SK-N-DZ (cell line): ENCODE results near the gene CIRBP.

Experiments
- DNase-seq: peaks from one replicate; pipeline ENCODE4 v3.0.0-alpha.2; 2015; ENCODE audit warnings: low spot score

CIRBP gene

DNA sequence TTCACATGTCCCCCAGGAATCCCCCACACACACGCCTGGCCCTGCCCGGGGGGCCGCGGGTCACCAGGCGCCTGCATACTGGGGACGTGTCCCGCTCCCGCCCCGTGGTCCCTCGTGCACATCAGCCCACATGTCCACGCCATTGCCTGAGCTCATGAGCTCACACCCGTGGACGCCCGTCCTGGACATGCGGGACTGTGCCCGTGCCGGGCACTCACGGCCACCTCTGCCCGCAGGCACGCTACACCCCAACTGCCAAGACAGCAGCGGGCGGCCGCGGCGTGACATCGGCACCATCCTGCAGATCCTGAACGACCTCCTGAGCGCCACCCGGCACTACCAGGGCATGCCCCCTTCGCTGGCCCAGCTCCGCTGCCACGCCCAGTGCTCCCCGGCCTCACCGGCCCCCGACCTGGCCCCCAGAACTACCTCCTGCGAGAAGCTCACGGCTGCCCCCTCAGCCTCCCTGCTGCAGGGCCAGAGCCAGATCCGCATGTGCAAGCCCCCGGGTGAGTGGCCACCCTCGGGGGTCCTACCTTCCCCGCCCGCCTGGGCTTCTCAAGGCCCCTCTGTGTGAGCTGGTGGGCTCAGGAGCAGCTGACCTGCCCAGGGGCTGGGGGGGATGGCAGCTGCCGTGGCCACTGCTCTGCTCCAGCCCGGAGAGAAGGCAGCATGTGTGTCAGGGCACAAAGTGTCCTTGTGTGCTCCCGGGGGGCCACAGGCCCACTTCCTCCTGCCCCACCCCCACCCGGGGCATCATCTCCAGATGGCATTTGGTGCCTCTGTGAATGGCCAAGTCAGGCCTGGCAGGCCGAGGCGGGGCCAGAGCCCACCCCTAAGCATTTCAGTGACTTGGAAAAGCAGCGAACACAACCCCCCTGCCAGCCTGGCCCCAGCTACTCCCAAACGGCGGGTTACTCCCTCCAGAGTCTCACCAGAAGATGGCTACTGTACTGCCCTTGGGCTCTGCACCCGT is 13.7 kb upstream of the CIRBP start:
- DNase-seq: no peak

DNA sequence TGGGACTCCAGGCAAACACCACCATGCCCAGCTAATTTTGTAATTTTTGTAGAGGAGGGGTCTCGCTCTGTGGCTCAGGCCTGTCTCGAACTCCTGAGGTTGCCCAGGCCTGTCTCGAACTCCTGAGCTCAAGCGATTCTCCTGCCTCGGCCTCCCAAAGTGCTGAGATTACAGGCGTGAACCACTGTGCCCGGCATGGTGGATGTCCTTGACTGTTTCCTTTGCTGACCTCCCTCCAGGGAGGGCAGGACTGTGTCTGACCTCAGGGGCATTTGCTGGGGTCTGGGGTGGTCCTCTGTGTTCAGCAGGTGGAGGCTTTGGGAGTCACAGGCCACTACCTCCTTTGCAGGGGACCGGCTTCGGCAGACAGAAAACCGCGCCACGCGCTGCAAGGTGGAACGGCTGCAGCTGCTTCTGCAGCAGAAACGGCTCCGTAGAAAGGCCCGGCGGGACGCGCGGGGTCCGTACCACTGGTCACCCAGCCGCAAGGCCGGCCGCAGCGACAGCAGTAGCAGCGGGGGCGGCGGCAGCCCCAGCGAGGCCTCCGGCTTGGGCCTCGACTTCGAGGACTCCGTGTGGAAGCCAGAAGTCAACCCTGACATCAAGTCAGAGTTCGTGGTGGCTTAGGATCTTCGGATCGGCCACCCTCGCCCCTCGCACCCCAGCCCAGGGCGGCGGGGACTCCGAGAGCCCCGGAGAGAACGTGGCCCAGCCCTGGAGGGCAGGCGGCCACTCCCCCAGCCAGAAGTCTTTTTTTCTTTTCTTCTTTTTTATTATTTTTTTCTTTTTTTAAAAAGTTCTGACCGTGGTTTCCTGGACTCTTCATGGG is 12.3 kb upstream of the CIRBP start:
- DNase-seq: no peak

DNA sequence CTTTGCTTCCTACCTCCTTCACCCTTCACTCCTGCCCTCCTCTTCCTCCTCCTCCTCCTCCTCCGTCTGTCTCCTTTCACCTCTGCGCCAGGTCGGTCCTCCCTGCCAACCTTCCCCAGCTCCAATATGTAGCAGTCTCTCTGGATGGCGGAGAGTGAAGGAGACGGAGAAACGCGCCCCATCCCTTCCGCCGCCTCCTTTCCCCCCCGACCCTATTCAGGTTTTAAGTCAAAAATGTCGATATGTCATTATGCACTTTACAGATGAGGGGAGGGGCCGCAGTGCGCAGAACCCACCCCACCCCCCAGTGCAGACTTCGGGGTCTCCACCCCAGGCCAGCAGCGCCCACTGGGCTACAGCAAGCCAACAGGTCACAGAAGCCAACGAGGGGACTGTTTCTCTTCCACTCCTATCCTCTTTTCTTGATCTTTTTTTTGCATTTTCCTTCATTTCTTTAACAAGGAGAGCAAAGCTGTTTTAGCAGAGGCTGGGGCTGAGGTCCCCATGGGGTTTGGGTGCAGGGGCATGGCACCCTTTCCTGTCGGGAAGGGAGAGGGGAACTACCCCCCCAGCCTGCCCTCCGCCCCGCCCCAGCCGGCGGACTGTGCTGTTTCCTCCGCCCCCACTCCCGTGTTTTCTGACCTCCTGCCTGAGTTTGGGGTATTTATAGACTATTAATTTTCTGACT is 11.5 kb upstream of the CIRBP start:
- DNase-seq: no peak

- no peak for DNase-seq
These were observed 11.0 kb upstream of the CIRBP start for GRCh38 chr19:1258163-1258492.

DNA sequence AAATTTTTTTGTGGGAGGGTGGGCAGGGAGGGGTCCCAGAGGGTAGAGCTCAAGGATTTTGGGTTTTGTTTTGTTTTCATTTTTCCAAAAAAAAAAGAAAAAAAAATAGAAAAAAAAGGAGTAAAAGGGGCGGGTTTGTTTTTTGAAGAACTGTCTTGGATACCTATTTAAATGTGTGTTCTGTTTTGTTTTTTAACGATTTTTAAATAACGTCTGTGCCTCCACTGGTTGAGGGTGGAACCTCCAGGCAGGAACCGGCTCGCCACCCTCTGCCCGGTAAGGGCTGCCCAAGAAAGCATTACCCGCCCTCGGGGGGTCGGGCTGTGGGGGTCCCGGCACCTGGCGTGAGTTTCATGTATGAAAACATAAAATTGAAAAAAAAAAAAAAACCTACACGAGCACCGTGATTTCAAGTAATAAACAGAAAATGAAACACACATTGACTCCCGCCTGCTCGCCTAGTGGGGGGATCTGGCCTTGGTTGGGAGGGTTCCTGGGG is 10.4 kb upstream of the CIRBP start:
- DNase-seq: no peak

GRCh38 chr19:1259206-1259875 is 9.8 kb upstream of the CIRBP start:
- peak; percentile 65 for DNase-seq

GRCh38 chr19:1259876-1260748 is 9.0 kb upstream of the CIRBP start:
- DNase-seq: no peak

- peak; percentile 94 for DNase-seq
These were observed 8.2 kb upstream of the CIRBP start for GRCh38 chr19:1260749-1261537.

DNA sequence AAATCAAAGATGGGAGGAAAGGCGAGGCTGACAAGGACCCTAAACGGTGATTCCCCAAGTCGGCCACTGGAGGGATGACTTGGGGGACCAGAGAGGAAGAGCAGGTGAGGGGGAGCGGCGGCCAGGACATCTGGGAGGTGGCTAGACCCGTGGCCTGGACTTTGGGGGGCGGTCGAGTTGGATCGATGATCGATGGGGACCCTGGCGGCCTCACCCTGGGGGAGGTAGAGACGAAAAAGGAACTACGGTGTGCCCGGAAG is 7.7 kb upstream of the CIRBP start:
- DNase-seq: peak; percentile 63

GRCh38 chr19:1261798-1262622 is 7.1 kb upstream of the CIRBP start:
- DNase-seq: no peak

DNA sequence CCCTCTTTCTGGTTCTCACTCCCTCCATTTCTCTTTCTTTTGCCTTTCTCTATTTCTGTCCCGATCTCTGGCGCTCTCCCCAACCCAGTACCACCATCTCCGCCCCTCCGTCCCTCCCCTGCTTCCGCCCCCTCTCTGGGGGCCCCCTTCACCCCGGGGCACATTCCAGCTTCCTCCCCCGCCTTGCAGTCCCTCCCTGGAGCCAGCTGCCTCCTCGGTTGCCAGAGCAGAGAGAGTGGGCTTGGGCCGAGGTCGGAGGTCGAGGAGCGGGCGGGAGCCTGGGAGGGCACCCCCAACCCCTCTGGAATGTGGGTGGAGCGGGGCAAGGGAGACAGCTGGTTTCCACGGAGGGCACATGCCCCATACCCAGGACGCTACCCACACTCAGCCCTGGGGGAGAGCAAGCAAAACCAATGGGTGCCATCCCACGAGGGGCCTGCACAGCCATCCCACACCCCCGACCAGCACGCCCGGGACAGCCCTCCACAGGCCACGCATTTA is 6.5 kb upstream of the CIRBP start:
- no peak for DNase-seq

DNA sequence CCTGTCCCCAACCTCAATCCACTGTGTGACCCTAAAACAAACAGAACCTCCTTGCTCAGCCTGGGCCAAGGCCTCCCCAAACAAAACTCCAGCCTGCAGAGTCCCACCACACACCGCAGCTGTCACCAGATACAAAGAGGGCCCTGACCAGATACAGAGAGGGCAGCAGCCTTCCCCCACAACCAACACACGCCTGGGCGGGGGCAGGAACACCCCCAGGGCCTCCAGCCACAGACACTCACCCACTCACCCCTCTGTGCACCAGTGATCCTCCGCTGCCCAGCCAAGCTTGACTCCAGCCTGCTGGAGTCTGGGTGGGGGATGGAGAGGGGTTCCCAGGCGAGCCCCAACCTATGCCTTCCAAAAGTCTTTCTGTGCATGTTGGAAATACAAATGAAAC is 5.9 kb upstream of the CIRBP start:
- no peak for DNase-seq

DNA sequence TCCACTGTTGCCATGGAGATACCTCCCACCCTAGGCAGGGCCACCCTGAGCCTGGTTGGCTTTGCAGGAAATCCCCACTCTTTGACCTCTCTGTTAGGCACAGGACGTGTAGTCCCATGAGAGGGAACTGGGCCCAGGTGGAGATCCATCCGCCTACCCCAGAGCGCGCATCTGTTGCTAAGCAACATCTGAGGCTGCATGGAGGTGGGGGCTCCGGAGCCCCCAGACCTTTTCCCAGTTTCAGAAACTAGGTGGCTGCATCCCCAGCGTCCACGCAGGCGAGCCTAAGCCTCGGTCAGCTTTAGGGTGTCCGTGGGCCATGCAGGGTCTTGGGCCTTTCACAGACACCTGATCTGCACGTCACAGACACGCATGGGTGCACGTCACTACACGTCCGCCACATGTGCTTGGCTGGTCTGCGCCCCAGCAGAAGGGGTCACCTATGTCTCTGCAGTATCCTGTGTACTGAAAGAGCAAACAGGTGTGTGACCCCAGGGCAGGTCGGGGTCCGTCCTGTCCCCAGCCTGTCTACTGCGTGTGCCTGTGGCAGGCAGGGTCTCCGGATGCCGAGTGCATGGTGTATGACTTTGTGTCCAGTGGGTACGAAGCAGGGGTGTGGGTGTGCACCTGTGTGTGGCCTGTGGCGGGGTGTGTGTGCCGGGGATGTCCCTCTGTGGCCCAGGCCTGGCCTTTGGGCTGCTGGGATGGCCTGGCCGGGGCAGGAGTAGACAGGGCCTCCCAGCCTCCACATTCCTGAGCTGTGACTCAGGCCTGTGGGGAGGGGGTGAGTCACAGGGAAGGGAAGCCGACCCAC is 4.1 kb upstream of the CIRBP start:
- DNase-seq: no peak

- DNase-seq: no peak
These were observed 3.5 kb upstream of the CIRBP start for GRCh38 chr19:1265615-1266128.

DNA sequence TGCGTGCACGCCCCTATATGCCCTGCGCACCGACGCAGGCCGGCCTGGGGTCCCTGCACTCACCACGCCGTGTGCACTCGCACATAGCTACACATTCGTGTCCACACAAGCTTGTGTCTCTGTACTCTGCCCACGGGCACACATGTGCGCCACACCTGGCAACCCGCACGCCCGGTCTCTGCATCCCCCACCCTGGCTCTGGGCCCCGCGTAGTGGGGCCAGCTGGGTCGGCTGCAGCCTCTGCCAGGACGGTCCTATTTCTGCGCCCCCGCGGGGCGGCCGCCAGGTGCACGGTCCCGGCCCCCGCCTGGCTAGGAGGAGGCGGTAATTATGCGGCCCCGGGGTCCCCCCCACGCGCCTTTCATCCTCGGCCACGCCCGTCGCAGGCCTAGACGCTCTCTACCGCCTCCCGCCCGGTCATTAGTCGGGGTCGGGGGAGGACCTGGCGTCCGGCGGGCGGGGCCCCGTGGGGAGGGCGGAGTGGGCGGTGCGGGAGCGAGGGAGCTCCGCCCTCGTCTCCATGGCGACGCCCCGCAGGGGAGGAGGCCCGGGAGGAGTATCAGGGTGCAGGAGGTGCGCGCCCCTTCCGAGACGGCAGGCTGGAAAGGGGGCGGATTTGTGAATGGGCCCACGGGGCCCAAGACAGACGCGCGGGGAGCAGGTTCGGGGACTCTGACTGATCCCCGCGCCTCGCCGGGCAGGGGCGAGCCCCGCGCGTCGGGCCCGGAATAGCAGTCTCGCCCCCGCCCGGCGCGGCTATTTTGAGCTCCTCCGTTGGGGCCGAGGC is 2.8 kb upstream of the CIRBP start:
- peak; percentile 84 for DNase-seq

- peak; percentile 64 for DNase-seq
These were observed 2.1 kb upstream of the CIRBP start for GRCh38 chr19:1266916-1267476.
